ENCODE measurements around the gene MCAT.

MCAT gene

GRCh38 chr22:43179146-43179910 lies 36.1 kb upstream of the MCAT start:
- no peak overlapping the region for H3K4me3 ChIP-seq (ENCODE audit: low read length)
- TF ChIP-seq ZNF274 (IDR thresholded peaks at IDR 0.05; ENCODE audit: low read depth, low read length): no peak

- TF ChIP-seq ZNF274 (IDR thresholded peaks at IDR 0.05; ENCODE audit: low read depth, low read length): no peak
- no peak overlapping the region for H3K4me3 ChIP-seq (ENCODE audit: low read length)
Observed at GRCh38 chr22:43177479-43177878, 34.3 kb upstream of the MCAT start.

- TF ChIP-seq ZNF274 (IDR thresholded peaks at IDR 0.05; ENCODE audit: low read depth, low read length): no peak
- H3K4me3 ChIP-seq (ENCODE audit: low read length): no peak overlapping the region
Observed at GRCh38 chr22:43176090-43176489, 32.9 kb upstream of the MCAT start.

GRCh38 chr22:43174941-43175531 lies 31.8 kb upstream of the MCAT start:
- TF ChIP-seq ZNF274 (IDR thresholded peaks at IDR 0.05; ENCODE audit: low read depth, low read length): no peak
- no peak overlapping the region for H3K4me3 ChIP-seq (ENCODE audit: low read length)

GRCh38 chr22:43173976-43174720 lies 30.9 kb upstream of the MCAT start:
- no peak overlapping the region for H3K4me3 ChIP-seq (ENCODE audit: low read length)
- TF ChIP-seq ZNF274 (IDR thresholded peaks at IDR 0.05; ENCODE audit: low read depth, low read length): no peak

- H3K4me3 ChIP-seq (ENCODE audit: low read length): no peak overlapping the region
- TF ChIP-seq ZNF274 (IDR thresholded peaks at IDR 0.05; ENCODE audit: low read depth, low read length): no peak
Observed at GRCh38 chr22:43173566-43173965, 30.4 kb upstream of the MCAT start.

GRCh38 chr22:43172191-43172590 lies 29.0 kb upstream of the MCAT start:
- H3K4me3 ChIP-seq (ENCODE audit: low read length): no peak overlapping the region
- TF ChIP-seq ZNF274 (IDR thresholded peaks at IDR 0.05; ENCODE audit: low read depth, low read length): no peak

- H3K4me3 ChIP-seq (ENCODE audit: low read length): no peak overlapping the region
- TF ChIP-seq ZNF274 (IDR thresholded peaks at IDR 0.05; ENCODE audit: low read depth, low read length): no peak
Observed at GRCh38 chr22:43171607-43172006, 28.4 kb upstream of the MCAT start.

GRCh38 chr22:43171019-43171491 lies 27.9 kb upstream of the MCAT start:
- no peak for TF ChIP-seq ZNF274 (IDR thresholded peaks at IDR 0.05; ENCODE audit: low read depth, low read length)
- H3K4me3 ChIP-seq (ENCODE audit: low read length): no peak overlapping the region

GRCh38 chr22:43170131-43170480 lies 26.9 kb upstream of the MCAT start:
- no peak overlapping the region for H3K4me3 ChIP-seq (ENCODE audit: low read length)
- TF ChIP-seq ZNF274 (IDR thresholded peaks at IDR 0.05; ENCODE audit: low read depth, low read length): no peak

GRCh38 chr22:43169310-43170130 lies 26.3 kb upstream of the MCAT start:
- no peak for TF ChIP-seq ZNF274 (IDR thresholded peaks at IDR 0.05; ENCODE audit: low read depth, low read length)
- no peak overlapping the region for H3K4me3 ChIP-seq (ENCODE audit: low read length)

- no peak for TF ChIP-seq ZNF274 (IDR thresholded peaks at IDR 0.05; ENCODE audit: low read depth, low read length)
- no peak overlapping the region for H3K4me3 ChIP-seq (ENCODE audit: low read length)
Observed at GRCh38 chr22:43168471-43169309, 25.5 kb upstream of the MCAT start.

GRCh38 chr22:43167001-43167589 lies 23.9 kb upstream of the MCAT start:
- H3K4me3 ChIP-seq (ENCODE audit: low read length): no peak overlapping the region
- TF ChIP-seq ZNF274 (IDR thresholded peaks at IDR 0.05; ENCODE audit: low read depth, low read length): no peak

All from GM08714 (cell line).